ENCODE results near the gene RPL23. TPM values are rescaled to one million over a fixed set of nuclear protein-coding genes. Genes with fewer than 3 reads are reported as not detected.

RPL23 gene
- total RNA-seq: 1,203 and 1,276 TPM in 2 replicates

DNA sequence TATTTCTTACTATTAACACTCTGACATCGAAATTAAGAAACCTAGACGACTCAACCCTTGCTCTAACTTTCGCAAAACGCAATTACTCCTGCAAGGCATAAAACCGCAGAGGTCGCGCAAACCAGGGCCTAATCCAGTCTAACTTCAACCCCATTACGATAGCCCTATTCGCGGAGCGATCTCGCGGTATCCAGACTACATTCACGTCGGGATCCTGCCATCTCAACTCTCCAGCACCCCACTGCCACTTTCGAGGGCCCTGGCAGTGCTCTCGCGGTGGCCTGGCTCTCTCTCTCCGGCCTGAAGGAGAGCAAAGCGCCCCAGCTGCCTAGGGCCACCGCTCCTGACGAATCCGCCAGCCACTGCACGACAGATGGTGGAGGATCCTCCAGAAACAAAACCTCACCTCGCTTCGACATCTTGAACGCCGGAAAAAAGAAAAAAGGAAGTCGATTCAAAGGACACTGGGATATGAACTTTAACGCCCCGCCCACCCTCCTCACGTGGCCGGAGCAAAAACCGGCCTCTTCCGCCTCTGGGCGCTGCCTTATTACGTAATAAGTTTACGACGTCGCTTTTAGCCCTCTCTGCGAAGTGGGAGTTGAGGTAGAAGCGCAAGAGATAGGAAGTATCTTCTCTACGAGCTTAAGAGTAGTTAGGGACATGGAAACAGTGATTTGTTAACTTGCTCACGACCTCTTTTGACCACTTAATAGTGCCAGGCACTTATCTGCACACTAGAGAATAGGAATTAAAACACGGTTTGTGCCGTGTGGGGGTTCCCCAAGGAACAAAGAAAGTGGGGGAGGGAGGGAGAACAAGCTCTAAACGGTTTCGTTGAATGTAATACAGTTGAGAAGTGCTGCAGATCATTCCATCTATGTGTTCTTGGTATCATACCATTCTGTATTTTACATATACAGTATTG lies at the start of gene RPL23:
RPL23 (minus strand) TSS at position 430 of the 928 bp plus-strand sequence; CDS start at position 419, 11 bp downstream.

GRCh38 chr17:38869526-38870258 lies 16.2 kb upstream of the RPL23 start, which contains the start of gene LASP1:
LASP1 (plus strand) TSS chr17:38870058; CDS start chr17:38870190, 132 bp downstream.

GRCh38 chr17:38824899-38825761 lies 28.4 kb downstream of the RPL23 start, which contains the start of gene CWC25:
CWC25 (minus strand) TSS chr17:38825321; CDS start chr17:38825183, 138 bp downstream.

DNA sequence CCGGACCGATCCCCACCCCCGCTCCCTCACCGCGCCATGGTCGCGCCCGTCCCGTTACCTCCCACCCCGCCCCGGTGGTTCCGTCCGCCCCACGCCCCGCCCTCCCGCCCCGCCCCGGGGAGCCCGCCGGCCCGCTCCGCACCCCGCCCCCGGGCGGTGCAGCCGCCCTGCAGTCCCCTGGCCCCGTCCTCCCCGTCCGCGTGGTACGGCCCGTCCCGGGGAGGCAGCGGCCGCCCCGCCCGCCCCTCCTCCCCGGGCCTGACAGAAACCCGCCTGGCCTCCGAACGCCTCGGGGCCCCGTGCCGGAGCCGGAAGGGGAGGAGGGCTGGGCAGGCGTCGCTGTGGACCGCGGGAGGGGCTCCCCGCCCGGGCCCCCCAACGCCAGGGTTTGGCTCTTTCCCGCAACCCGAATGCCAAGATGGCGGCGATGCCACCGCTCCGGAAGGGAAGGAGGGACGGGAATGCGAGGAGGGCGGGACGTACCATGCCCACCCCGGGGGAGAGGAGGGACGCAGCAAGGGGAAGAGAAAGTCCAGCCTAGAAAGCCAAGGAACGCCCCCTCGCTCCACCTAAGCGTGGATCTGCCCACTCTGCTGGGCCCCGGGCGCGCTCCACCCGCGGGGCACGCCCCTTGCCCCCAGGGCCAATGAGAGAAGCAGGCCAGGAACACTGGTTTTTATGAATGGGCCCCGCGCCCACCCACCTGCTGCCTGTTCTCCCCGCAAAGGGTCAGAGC lies 53.9 kb downstream of the RPL23 start, which contains the start of gene PIP4K2B:
PIP4K2B (minus strand) TSS at position 56 of the 736 bp plus-strand sequence. CDS start 132 bp downstream, outside the sequence.

Other genes with a start within 250 kb of the RPL23 start
- gene SRCIN1, start 247.8 kb downstream of the RPL23 start, total RNA-seq: 0.80 TPM in 1 of 2 replicates, not detected in the other
- 1.4 and 2.1 TPM in 2 replicates for gene EPOP, start 178.8 kb downstream of the RPL23 start, total RNA-seq
- gene MLLT6, start 148.4 kb downstream of the RPL23 start, total RNA-seq: 15.7 and 16.5 TPM in 2 replicates
- 11.6 and 14.1 TPM in 2 replicates for gene CISD3, start 123.4 kb downstream of the RPL23 start, total RNA-seq
- gene PCGF2, start 105.4 kb downstream of the RPL23 start, total RNA-seq: 9.7 and 14.5 TPM in 2 replicates
- 314 and 374 TPM in 2 replicates for gene PSMB3, start 101.0 kb downstream of the RPL23 start, total RNA-seq
- 34.8 and 44.5 TPM in 2 replicates for gene PIP4K2B, start 54.2 kb downstream of the RPL23 start, total RNA-seq
- 7.6 and 10.5 TPM in 2 replicates for gene CWC25, start 28.4 kb downstream of the RPL23 start, total RNA-seq
- gene LASP1, start 16.3 kb upstream of the RPL23 start, total RNA-seq: 259 and 281 TPM in 2 replicates
- 0.27 TPM in 1 of 2 replicates, not detected in the other for gene FBXO47, start 113.7 kb upstream of the RPL23 start, total RNA-seq

Measured in mammary microvascular endothelial cell (primary cell).